ENCODE results near the gene CALY.

- TF ChIP-seq CTCF (IDR thresholded peaks at IDR 0.05; ENCODE audit: insufficient read depth, low read length): no peak
- no peak for TF ChIP-seq GABPA (IDR thresholded peaks at IDR 0.05; ENCODE audit: low read depth)
- TF ChIP-seq POLR2AphosphoS5 (IDR thresholded peaks at IDR 0.05; ENCODE audit: low read depth): no peak
- no peak for TF ChIP-seq REST (IDR thresholded peaks at IDR 0.05; ENCODE audit: insufficient replicate concordance, low read depth)
These were observed 3.6 kb downstream of the CALY start for GRCh38 chr10:133332936-133333699.
